ENCODE data around the gene IDH3G.

The IDH3G gene

GRCh38 chrX:153766871-153767673 lies 27.1 kb downstream of the IDH3G start:
- TF ChIP-seq CEBPB (IDR thresholded peaks at IDR 0.05) (no peak), RAD21 (IDR thresholded peaks at IDR 0.05; ENCODE audit: low read depth) (no peak), CREB1 (IDR thresholded peaks at IDR 0.05; ENCODE audit: low read depth) (no peak), FOXM1 (IDR thresholded peaks at IDR 0.05; ENCODE audit: borderline replicate concordance, low read depth) (no peak), MAX (IDR thresholded peaks at IDR 0.05) (no peak), ZBTB7A (IDR thresholded peaks at IDR 0.05; ENCODE audit: low read depth) (no peak), EP300 (IDR thresholded peaks at IDR 0.05; ENCODE audit: borderline replicate concordance) (no peak), NFIC (IDR thresholded peaks at IDR 0.05) (no peak), YY1 (IDR thresholded peaks at IDR 0.05; ENCODE audit: low read depth) (no peak), TAF1 (IDR thresholded peaks at IDR 0.05; ENCODE audit: low read depth) (no peak), TEAD4 (IDR thresholded peaks at IDR 0.05) (no peak), TCF12 (IDR thresholded peaks at IDR 0.05; ENCODE audit: low read depth) (no peak), EGR1 (IDR thresholded peaks at IDR 0.05) (no peak), USF1 (IDR thresholded peaks at IDR 0.05) (no peak)
- TF ChIP-seq, protein P1, sequence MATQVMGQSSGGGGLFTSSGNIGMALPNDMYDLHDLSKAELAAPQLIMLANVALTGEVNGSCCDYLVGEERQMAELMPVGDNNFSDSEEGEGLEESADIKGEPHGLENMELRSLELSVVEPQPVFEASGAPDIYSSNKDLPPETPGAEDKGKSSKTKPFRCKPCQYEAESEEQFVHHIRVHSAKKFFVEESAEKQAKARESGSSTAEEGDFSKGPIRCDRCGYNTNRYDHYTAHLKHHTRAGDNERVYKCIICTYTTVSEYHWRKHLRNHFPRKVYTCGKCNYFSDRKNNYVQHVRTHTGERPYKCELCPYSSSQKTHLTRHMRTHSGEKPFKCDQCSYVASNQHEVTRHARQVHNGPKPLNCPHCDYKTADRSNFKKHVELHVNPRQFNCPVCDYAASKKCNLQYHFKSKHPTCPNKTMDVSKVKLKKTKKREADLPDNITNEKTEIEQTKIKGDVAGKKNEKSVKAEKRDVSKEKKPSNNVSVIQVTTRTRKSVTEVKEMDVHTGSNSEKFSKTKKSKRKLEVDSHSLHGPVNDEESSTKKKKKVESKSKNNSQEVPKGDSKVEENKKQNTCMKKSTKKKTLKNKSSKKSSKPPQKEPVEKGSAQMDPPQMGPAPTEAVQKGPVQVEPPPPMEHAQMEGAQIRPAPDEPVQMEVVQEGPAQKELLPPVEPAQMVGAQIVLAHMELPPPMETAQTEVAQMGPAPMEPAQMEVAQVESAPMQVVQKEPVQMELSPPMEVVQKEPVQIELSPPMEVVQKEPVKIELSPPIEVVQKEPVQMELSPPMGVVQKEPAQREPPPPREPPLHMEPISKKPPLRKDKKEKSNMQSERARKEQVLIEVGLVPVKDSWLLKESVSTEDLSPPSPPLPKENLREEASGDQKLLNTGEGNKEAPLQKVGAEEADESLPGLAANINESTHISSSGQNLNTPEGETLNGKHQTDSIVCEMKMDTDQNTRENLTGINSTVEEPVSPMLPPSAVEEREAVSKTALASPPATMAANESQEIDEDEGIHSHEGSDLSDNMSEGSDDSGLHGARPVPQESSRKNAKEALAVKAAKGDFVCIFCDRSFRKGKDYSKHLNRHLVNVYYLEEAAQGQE (IDR thresholded peaks at IDR 0.05; ENCODE audit: low read depth), result no peak

GRCh38 chrX:153766098-153766817 lies 27.9 kb downstream of the IDH3G start:
- TF ChIP-seq FOXM1 (IDR thresholded peaks at IDR 0.05; ENCODE audit: borderline replicate concordance, low read depth) (no peak), EP300 (IDR thresholded peaks at IDR 0.05; ENCODE audit: borderline replicate concordance) (no peak)
- TF ChIP-seq, protein P1 (IDR thresholded peaks at IDR 0.05; ENCODE audit: low read depth), result no peak

- TF ChIP-seq EGR1 (IDR thresholded peaks at IDR 0.05), result no peak
- no peak for TF ChIP-seq YY1 (IDR thresholded peaks at IDR 0.05; ENCODE audit: low read depth)
- TF ChIP-seq TEAD4 (IDR thresholded peaks at IDR 0.05), result no peak
- TF ChIP-seq RAD21 (IDR thresholded peaks at IDR 0.05; ENCODE audit: low read depth), result no peak
- no peak for TF ChIP-seq USF1 (IDR thresholded peaks at IDR 0.05)
- no peak for TF ChIP-seq NFIC (IDR thresholded peaks at IDR 0.05)
- TF ChIP-seq TCF12 (IDR thresholded peaks at IDR 0.05; ENCODE audit: low read depth), result no peak
- no peak for TF ChIP-seq TAF1 (IDR thresholded peaks at IDR 0.05; ENCODE audit: low read depth)
- no peak for TF ChIP-seq FOXM1 (IDR thresholded peaks at IDR 0.05; ENCODE audit: borderline replicate concordance, low read depth)
- TF ChIP-seq CEBPB (IDR thresholded peaks at IDR 0.05), result no peak
- no peak for TF ChIP-seq CREB1 (IDR thresholded peaks at IDR 0.05; ENCODE audit: low read depth)
- no peak for TF ChIP-seq EP300 (IDR thresholded peaks at IDR 0.05; ENCODE audit: borderline replicate concordance)
- TF ChIP-seq, protein P1 (IDR thresholded peaks at IDR 0.05; ENCODE audit: low read depth), result no peak
- no peak for TF ChIP-seq ZBTB7A (IDR thresholded peaks at IDR 0.05; ENCODE audit: low read depth)
- TF ChIP-seq MAX (IDR thresholded peaks at IDR 0.05), result no peak
Observed at GRCh38 chrX:153765138-153766079, 28.8 kb downstream of the IDH3G start.

Measured in Ishikawa (cell line).